Kidney (tissue), 14 donors: ENCODE data around the gene PTGDR. TPM values are rescaled to one million over a fixed set of nuclear protein-coding genes. Genes with fewer than 3 reads are reported as not detected.

ENCODE experiments used
- DNase-seq, 5 donors: peaks; one replicate each; pipeline ENCODE4 v3.0.0-alpha.2; 2013 to 2020
- FAIRE-seq: peaks from 2 replicates; lab custom pipeline; 2012; peaks lifted over from hg19 to GRCh38; lab: Jason Lieb, UNC
- H3K27ac ChIP-seq, 2 donors: one replicate each; pipeline ENCODE4 v1.7.0; 2013; ENCODE audit warnings: low read depth in 2 of 2, low read length in 2 of 2, inconsistent platforms in 1 of 2
- H3K27me3 ChIP-seq: one replicate; pipeline ENCODE4 v1.7.1; 2013; ENCODE audit warnings: low read length, inconsistent platforms; ENCODE audit not compliant: control insufficient read depth, insufficient read depth
- H3K36me3 ChIP-seq, 3 donors: one replicate each; pipeline versions ENCODE4 v1.7.0 to v1.7.1; 2013; ENCODE audit warnings: low read length in 3 of 3, control low read depth in 1 of 3, inconsistent platforms in 1 of 3; ENCODE audit not compliant: insufficient read depth in 3 of 3, control insufficient read depth in 2 of 3
- H3K4me1 ChIP-seq, 3 donors: one replicate each; pipeline versions ENCODE4 v1.7.0 to v1.7.1; 2013; ENCODE audit warnings: low read length in 3 of 3, inconsistent platforms in 1 of 3, low read depth in 1 of 3; ENCODE audit not compliant: control insufficient read depth in 2 of 3, insufficient read depth in 2 of 3
- H3K4me3 ChIP-seq, 3 donors: one replicate each; pipeline versions ENCODE4 v1.7.0 to v1.8.1; 2013; ENCODE audit warnings: low read length in 3 of 3, control low read depth in 1 of 3, inconsistent platforms in 1 of 3
- H3K9ac ChIP-seq, 3 donors: one replicate each; pipeline versions ENCODE4 v1.7.0 to v1.7.1; 2013; ENCODE audit warnings: low read length in 3 of 3, control low read depth in 1 of 3, inconsistent platforms in 1 of 3
- H3K9me3 ChIP-seq, 3 donors: one replicate each; pipeline versions ENCODE4 v1.7.0 to v1.7.1; 2013; ENCODE audit warnings: low read length in 3 of 3, control low read depth in 1 of 3, inconsistent platforms in 1 of 3; ENCODE audit not compliant: control insufficient read depth in 2 of 3, insufficient read depth in 1 of 3
- intact Hi-C: fragments of 100-400 bp; cut with DNase I; formaldehyde crosslinking; loops from one replicate; pipeline ENCODE4 v1.11.1; 2022
- polyA plus RNA-seq: library from polyadenylated mRNA; stranded (reverse); fragments of 350-450 nt; fragmentation: Illumina TruSeq; extraction: RNeasy Lipid Tissue Mini Kit (QIAGEN cat#74804); gene quantifications from one replicate; pipeline ENCODE4 v1.2.3, GENCODE V29; 2014; ENCODE audit warnings: low read depth, low replicate concordance; ENCODE audit not compliant: insufficient read depth
- total RNA-seq: library from RNA; stranded (reverse); fragmentation: NEBNext Ultra II Directional; extraction: Animal tissue kit (Norgen Biotek cat#: 25700); gene quantifications from one replicate; pipeline ENCODE4 v1.2.1, GENCODE V29; 2021
- TF ChIP-seq, protein P1 (sequence below): IDR thresholded peaks from 3 replicates; pipeline ENCODE4 v1.5.1; 2012; ENCODE audit warnings: mild to moderate bottlenecking, moderate library complexity, borderline replicate concordance; ENCODE audit not compliant: insufficient read depth; ENCODE audit errors: extremely low read depth
- donor health status: control.
- donor health status: control.
- donor health status: control.
- donor health status: control.
- donor health status: control.
- donor health status: DM: yes; HTN: yes; CAD: no.
- donor health status: Normal renal cell carcinoma (clear cell type).

The PTGDR gene
- total and polyA plus RNA-seq, 2 donors from 2014 or later = 0.22 to 3.1 TPM

DNA sequence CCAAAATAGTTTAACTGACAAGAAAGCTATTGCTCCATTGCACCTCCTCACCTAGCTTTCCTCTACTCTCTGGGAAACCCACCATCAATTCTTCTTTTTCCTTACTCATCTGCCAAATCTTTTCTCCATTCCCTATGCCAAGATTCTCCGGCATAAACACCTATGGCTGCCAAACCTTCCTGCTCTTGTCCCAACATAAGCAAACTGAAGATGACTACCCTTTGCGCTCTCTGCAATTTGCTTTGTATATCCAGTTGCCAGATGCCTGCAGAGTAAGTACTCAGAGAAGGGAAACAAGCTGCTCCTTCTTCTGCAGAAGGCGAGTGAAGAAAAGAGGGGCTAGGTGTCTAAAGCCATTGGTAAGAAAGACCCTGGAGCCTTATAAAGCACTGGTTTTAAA is 58.1 kb downstream of the PTGDR start:
- Histone ChIP-seq H3K27me3 (no peaks in the 10 kb centered on the region), H3K9me3 (peaks cover 0 to 8% (median 0%) of the 10 kb centered on the region in 3 donors), H3K27ac (no peak overlapping the region), H3K36me3 (no peaks in the 10 kb centered on the region), H3K4me1 (peaks cover 0 to 3% (median 0%) of the 10 kb centered on the region in 3 donors), H3K4me3 (no peak overlapping the region), H3K9ac (no peak overlapping the region)
- TF ChIP-seq, protein P1, sequence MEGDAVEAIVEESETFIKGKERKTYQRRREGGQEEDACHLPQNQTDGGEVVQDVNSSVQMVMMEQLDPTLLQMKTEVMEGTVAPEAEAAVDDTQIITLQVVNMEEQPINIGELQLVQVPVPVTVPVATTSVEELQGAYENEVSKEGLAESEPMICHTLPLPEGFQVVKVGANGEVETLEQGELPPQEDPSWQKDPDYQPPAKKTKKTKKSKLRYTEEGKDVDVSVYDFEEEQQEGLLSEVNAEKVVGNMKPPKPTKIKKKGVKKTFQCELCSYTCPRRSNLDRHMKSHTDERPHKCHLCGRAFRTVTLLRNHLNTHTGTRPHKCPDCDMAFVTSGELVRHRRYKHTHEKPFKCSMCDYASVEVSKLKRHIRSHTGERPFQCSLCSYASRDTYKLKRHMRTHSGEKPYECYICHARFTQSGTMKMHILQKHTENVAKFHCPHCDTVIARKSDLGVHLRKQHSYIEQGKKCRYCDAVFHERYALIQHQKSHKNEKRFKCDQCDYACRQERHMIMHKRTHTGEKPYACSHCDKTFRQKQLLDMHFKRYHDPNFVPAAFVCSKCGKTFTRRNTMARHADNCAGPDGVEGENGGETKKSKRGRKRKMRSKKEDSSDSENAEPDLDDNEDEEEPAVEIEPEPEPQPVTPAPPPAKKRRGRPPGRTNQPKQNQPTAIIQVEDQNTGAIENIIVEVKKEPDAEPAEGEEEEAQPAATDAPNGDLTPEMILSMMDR = no peak
- DNase-seq = no peak
- intact Hi-C loops = no loop called here
- FAIRE-seq = no peak

Other genes with a start within 250 kb of the PTGDR start
- gene NID2, start 198.6 kb upstream of the PTGDR start, total RNA-seq = 37.7 TPM
- 7.1 TPM for gene NID2, start 198.6 kb upstream of the PTGDR start, polyA plus RNA-seq
- 10.0 TPM for gene PTGER2, start 46.6 kb downstream of the PTGDR start, total RNA-seq
- gene PTGER2, start 46.6 kb downstream of the PTGDR start, polyA plus RNA-seq = 3.4 TPM